Activated B cell treated with CpG ODN at 0.5 μM for 24 hours (primary cell): ENCODE results near the gene CPAMD8. TPM values are rescaled to one million over a fixed set of nuclear protein-coding genes. Genes with fewer than 3 reads are reported as not detected.

ENCODE experiments used
- ATAC-seq: fragments of 200-7000 bp; cut with Tn5 transposase; one replicate; pipeline ENCODE4 v1.10.0; 2021; ENCODE audit warnings: low read depth, mild to moderate bottlenecking, moderate library complexity
- CTCF ChIA-PET: fragments of 350-600 bp; sonication (Branson Sonifier 250); formaldehyde crosslinking; loops from one replicate; lab custom pipeline; 2021; ENCODE audit warnings: antibody characterized with exemption; lab: Charles Lee
- POLR2A ChIA-PET: fragments of 350-600 bp; sonication (Branson Sonifier 250); formaldehyde crosslinking; loops from one replicate; lab custom pipeline; 2021; ENCODE audit warnings: antibody characterized with exemption; lab: Charles Lee
- DNase-seq: peaks from one replicate; pipeline ENCODE4 v3.0.0; 2022
- H3K27ac Mint-ChIP-seq: one replicate; pipeline ENCODE4 v1.8.0; 2020; ENCODE audit warnings: mixed read lengths
- H3K27me3 Mint-ChIP-seq: one replicate; pipeline ENCODE4 v1.8.0; 2021; ENCODE audit warnings: mixed read lengths
- H3K36me3 Mint-ChIP-seq: one replicate; pipeline ENCODE4 v1.8.0; 2021; ENCODE audit warnings: low read depth, mixed read lengths
- H3K4me1 Mint-ChIP-seq: one replicate; pipeline ENCODE4 v1.8.0; 2021; ENCODE audit warnings: mixed read lengths
- H3K4me3 Mint-ChIP-seq: one replicate; pipeline ENCODE4 v1.8.0; 2020; ENCODE audit warnings: mild to moderate bottlenecking, mixed read lengths
- H3K9me3 Mint-ChIP-seq: one replicate; pipeline ENCODE4 v1.8.0; 2020; ENCODE audit warnings: mixed read lengths
- intact Hi-C: fragments of 100-400 bp; cut with micrococcal nuclease; formaldehyde crosslinking; loops from one replicate; pipeline ENCODE4 v1.15.1; 2024
- total RNA-seq: library from RNA; stranded (reverse); gene quantifications from 2 replicates; pipeline ENCODE4 v1.2.3, GENCODE V29; 2022
- TF ChIP-seq, protein P1 (sequence below): fragments of 200-600 bp; IDR thresholded peaks from one replicate; pipeline ENCODE4 v1.8.0; 2022; ENCODE audit warnings: antibody characterized with exemption, mild to moderate bottlenecking

CPAMD8 gene
- total RNA-seq, 1 donor from 2014 or later: 1.8 TPM

DNA sequence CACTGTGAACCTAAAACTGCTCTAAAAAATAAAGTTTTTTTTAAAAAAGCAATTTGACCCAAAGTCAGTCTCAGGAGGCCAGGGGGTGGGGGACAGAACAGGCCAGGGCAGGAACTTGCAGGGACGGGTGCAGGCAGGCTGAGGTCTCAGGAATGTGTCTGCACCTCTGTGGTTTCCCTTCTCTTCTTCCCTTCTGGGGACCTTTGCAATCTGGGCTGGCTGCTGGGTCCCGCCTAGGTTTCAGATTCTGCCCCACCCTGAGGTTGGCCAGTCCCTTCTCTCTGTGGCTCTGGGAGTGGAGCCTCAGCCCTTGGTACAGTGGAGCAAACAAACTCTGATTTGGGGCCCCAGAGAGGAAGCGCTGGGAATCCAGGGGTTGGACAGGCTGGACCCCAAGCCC, 143.1 kb downstream of the CPAMD8 start:
- POLR2A ChIA-PET: no interaction called here
- Mint-ChIP-seq H3K9me3 (peaks cover 11% of the 10 kb centered on the region), H3K4me1 (peaks cover 3% of the 10 kb centered on the region), H3K27ac (no peak overlapping the region), H3K27me3 (peaks cover 1% of the 10 kb centered on the region), H3K4me3 (no peak overlapping the region), H3K36me3 (peaks cover 36% of the 10 kb centered on the region)
- DNase-seq (no peak), ATAC-seq (no peak)
- intact Hi-C loops: no loop called here
- TF ChIP-seq, protein P1, sequence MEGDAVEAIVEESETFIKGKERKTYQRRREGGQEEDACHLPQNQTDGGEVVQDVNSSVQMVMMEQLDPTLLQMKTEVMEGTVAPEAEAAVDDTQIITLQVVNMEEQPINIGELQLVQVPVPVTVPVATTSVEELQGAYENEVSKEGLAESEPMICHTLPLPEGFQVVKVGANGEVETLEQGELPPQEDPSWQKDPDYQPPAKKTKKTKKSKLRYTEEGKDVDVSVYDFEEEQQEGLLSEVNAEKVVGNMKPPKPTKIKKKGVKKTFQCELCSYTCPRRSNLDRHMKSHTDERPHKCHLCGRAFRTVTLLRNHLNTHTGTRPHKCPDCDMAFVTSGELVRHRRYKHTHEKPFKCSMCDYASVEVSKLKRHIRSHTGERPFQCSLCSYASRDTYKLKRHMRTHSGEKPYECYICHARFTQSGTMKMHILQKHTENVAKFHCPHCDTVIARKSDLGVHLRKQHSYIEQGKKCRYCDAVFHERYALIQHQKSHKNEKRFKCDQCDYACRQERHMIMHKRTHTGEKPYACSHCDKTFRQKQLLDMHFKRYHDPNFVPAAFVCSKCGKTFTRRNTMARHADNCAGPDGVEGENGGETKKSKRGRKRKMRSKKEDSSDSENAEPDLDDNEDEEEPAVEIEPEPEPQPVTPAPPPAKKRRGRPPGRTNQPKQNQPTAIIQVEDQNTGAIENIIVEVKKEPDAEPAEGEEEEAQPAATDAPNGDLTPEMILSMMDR: no peak
- CTCF ChIA-PET: no interaction called here

DNA sequence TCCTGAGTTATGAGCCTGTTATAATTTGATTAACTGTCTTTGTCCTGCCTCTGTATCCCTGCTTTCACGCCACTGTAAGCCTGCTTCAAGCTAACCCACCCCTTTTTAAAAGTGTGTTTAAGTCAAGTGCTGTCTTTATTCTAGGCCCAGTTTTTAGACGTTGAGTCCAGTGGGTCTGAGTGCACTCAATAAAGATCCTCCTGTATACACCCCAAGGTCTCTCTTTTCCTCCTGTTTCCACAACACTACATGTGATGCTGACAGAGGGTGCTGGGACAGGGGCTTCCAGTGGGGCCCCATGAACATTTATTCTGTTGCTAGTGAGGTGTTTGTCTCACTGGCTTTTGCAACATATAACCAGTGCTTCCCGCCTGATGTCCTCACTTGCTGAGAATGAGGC, 144.5 kb downstream of the CPAMD8 start:
- no peak for DNase-seq
- POLR2A ChIA-PET: no interaction called here
- Mint-ChIP-seq H3K4me1 (no peaks in the 10 kb centered on the region), H3K27me3 (no peaks in the 10 kb centered on the region), H3K36me3 (peaks cover 44% of the 10 kb centered on the region), H3K27ac (no peak overlapping the region), H3K4me3 (no peak overlapping the region), H3K9me3 (peaks cover 11% of the 10 kb centered on the region)
- CTCF ChIA-PET: no interaction called here
- intact Hi-C loops: no loop called here
- TF ChIP-seq, protein P1: no peak
- no peak for ATAC-seq

DNA sequence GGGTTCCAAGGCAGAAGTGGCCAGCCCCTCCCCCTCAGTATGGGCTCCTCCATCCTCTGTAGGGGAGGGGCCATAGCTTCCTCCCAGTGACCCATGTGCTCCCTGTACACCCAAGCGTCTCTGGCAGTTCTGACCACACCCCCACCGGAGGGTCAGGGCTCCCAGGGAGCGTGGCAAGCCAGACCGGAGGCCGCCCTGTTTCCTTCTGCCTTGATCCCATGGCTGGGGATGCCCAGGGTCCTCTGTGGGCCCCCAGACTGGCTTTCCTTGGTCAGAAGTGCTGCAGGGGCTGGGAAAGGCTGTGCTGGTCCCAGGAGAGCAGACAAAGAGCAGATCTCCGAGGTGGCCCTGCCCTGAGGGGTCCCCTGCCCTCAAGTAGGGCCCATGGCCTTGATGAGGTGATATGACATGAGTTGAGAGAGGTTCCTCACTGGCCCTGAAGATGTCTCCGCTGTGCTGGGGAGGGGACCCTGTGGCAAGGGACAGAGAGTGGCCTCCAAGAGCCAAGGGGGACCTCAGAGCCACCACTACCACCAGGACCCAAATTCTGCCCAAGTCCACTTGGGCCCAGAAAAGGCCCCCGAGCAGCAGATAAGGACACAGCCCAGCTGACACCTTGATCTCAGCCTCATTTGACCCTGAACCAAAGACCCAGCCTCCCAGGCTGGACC, 145.6 kb downstream of the CPAMD8 start:
- POLR2A ChIA-PET: no interaction called here
- no peak for DNase-seq
- intact Hi-C loops: no loop called here

DNA sequence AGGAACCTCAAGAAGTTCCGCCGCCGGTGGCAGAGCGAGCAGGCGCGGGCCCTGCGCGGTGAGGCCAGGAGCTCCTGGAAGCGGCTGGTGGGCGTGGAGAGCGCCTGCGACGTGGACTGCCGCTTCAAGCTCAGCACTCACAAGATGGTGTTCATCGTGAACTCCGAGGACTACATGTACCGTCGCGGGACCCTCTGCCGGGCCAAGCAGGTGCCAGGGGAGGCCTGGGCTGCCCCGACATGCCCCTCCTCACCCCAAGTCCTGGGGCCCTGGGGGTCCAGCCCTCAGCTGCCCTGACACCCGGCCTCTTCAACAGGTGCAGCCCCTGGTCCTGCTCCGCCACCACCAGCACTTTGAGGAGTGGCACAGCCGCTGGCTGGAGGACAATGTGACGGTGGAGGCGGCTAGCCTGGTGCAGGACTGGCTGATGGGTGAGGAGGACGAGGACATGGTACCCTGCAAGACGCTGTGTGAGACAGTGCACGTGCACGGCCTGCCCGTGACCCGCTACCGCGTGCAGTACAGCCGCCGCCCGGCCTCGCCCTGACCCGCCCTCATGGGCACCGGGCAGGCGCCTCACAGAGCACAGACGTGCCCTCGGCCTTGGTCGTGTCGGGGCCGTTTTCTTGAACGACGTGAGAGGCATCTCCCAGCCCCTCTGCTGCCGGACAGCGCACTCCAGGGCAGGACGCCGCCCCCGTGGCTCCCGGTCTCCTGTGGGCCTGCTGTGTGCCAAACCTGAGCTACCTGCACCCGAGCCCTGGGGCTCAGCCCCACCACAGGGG, 148.2 kb downstream of the CPAMD8 start:
- Mint-ChIP-seq H3K36me3 (peaks cover 69% of the 10 kb centered on the region), H3K27ac (no peak overlapping the region), H3K4me1 (peaks cover 12% of the 10 kb centered on the region), H3K4me3 (no peak overlapping the region), H3K27me3 (no peaks in the 10 kb centered on the region), H3K9me3 (peaks cover 18% of the 10 kb centered on the region)
- ChIA-PET POLR2A (no interaction called here), CTCF (no interaction called here)
- intact Hi-C loops: no loop called here
- no peak for DNase-seq
- ATAC-seq: no peak
- TF ChIP-seq, protein P1: no peak

More for the DNA sequence above, 145.6 kb downstream of the CPAMD8 start:
- CTCF ChIA-PET: no interaction called here
- Mint-ChIP-seq H3K27ac (no peak overlapping the region), H3K4me3 (no peak overlapping the region), H3K36me3 (peaks cover 55% of the 10 kb centered on the region), H3K9me3 (peaks cover 11% of the 10 kb centered on the region), H3K4me1 (no peaks in the 10 kb centered on the region), H3K27me3 (no peaks in the 10 kb centered on the region)
- TF ChIP-seq, protein P1: no peak
- no peak for ATAC-seq

DNA sequence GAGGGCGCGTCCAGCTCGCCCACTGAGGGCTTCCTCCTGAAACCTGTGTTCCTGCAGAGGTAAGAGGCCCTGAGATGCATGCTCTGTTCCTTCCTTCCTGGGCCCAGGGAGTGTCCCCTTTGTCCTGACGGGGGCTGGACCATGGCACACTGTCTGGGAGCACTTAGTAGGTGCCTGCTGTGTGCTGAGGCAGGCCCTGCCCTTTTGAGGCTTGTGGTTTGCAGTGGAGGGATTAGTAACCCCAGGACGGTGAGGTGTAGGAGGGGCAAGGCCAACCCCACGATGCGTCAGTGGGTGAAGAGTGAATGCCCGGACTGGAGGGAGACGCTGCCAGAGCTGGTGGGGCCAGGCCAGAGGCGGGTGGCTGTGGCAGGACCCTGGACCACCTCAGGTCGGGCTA, 149.0 kb downstream of the CPAMD8 start:
- peaks cover 73% of the 10 kb centered on the region for H3K36me3 Mint-ChIP-seq
- DNase-seq: no peak
- H3K9me3 Mint-ChIP-seq: peaks cover 14% of the 10 kb centered on the region
- intact Hi-C loops: no loop called here
- TF ChIP-seq, protein P1: no peak
- no peak for ATAC-seq
- H3K27me3 Mint-ChIP-seq: no peaks in the 10 kb centered on the region
- ChIA-PET POLR2A (interaction anchor here (0.6 kb wide), 1 partner anchor 60 kb away, joined by 8 read pairs; no protein-coding TSS in a partner anchor), CTCF (no interaction called here)
- no peak overlapping the region for H3K27ac Mint-ChIP-seq
- H3K4me3 Mint-ChIP-seq: no peak overlapping the region
- peaks cover 12% of the 10 kb centered on the region for H3K4me1 Mint-ChIP-seq
